ENCODE data around the gene SLCO3A1.

Gene SLCO3A1

GRCh38 chr15:92044203-92044909 lies 190.8 kb downstream of the SLCO3A1 start:
- DNase-seq (ENCODE audit: low spot score) = no peak
- in situ Hi-C loops (cut with MboI; ENCODE audit: low sequenced_read_pairs, unreplicated experiment) = no loop called here
- TF ChIP-seq, protein P1, sequence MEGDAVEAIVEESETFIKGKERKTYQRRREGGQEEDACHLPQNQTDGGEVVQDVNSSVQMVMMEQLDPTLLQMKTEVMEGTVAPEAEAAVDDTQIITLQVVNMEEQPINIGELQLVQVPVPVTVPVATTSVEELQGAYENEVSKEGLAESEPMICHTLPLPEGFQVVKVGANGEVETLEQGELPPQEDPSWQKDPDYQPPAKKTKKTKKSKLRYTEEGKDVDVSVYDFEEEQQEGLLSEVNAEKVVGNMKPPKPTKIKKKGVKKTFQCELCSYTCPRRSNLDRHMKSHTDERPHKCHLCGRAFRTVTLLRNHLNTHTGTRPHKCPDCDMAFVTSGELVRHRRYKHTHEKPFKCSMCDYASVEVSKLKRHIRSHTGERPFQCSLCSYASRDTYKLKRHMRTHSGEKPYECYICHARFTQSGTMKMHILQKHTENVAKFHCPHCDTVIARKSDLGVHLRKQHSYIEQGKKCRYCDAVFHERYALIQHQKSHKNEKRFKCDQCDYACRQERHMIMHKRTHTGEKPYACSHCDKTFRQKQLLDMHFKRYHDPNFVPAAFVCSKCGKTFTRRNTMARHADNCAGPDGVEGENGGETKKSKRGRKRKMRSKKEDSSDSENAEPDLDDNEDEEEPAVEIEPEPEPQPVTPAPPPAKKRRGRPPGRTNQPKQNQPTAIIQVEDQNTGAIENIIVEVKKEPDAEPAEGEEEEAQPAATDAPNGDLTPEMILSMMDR (IDR thresholded peaks at IDR 0.05; ENCODE audit: borderline replicate concordance, control extremely low read depth, extremely low read depth, insufficient read depth, missing control alignments) = no peak

- in situ Hi-C loops (cut with MboI; ENCODE audit: low sequenced_read_pairs, unreplicated experiment) = no loop called here
- no peak for DNase-seq (ENCODE audit: low spot score)
- TF ChIP-seq, protein P1 (IDR thresholded peaks at IDR 0.05; ENCODE audit: borderline replicate concordance, control extremely low read depth, extremely low read depth, insufficient read depth, missing control alignments) = no peak
These were observed 194.4 kb downstream of the SLCO3A1 start for GRCh38 chr15:92047900-92048299.

DNA sequence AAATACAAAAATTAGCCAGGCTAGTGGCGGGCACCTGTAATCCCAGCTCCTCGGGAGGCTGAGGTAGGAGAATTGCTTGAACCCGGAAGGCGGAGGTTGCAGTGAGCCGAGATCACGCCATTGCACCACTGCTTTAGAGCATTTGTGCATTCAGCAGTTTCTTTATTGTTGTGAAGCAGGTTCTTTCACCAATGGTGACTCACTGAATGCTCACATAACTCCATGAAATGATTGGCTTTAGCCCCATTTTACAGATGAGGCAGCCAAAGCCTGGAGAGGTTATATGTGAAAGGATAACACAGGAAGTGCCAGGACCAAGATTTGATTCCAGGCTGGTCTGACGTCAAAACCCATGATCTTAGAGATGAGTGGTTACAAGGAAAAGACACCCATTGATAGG lies 195.2 kb downstream of the SLCO3A1 start:
- TF ChIP-seq, protein P1 (IDR thresholded peaks at IDR 0.05; ENCODE audit: borderline replicate concordance, control extremely low read depth, extremely low read depth, insufficient read depth, missing control alignments) = no peak
- in situ Hi-C loops (cut with MboI; ENCODE audit: low sequenced_read_pairs, unreplicated experiment) = no loop called here
- DNase-seq (ENCODE audit: low spot score) = no peak

GRCh38 chr15:92049290-92049989 lies 195.9 kb downstream of the SLCO3A1 start:
- in situ Hi-C loops (cut with MboI; ENCODE audit: low sequenced_read_pairs, unreplicated experiment) = no loop called here
- no peak for DNase-seq (ENCODE audit: low spot score)
- TF ChIP-seq, protein P1 (IDR thresholded peaks at IDR 0.05; ENCODE audit: borderline replicate concordance, control extremely low read depth, extremely low read depth, insufficient read depth, missing control alignments) = no peak

DNA sequence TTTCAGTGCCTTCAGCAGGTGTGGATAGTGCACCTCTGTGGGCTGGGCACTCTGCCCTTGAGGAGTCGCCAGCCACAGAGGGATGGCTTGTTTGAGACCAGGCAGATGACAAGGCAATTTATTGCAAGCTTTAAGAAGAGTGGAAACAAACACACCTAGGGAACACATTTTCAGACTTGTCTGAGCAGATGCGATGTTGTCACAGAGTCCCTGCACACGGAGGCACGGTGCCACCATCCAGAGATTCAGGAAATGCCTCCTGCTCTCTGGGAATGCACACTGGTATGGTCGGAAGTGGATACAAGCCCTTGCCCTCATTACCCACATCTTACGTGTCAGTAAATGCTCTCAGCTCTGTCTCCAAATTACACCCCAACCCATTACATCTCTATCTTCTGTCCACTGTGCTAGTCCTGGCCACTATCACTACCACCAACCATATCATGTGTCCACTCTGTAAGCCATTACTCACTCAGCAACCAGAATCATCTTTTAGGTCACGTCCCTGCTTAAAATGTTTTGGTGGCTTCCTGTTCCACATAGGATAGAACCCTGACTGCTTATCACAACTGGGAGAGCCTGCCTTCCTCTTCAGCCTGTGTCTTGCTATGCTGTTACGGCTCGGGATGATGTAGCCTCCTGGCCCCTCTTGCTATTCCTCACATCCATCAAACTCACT lies 196.9 kb downstream of the SLCO3A1 start:
- no peak for DNase-seq (ENCODE audit: low spot score)
- TF ChIP-seq, protein P1 (IDR thresholded peaks at IDR 0.05; ENCODE audit: borderline replicate concordance, control extremely low read depth, extremely low read depth, insufficient read depth, missing control alignments) = no peak
- in situ Hi-C loops (cut with MboI; ENCODE audit: low sequenced_read_pairs, unreplicated experiment) = no loop called here

- DNase-seq (ENCODE audit: low spot score) = no peak
- TF ChIP-seq, protein P1 (IDR thresholded peaks at IDR 0.05; ENCODE audit: borderline replicate concordance, control extremely low read depth, extremely low read depth, insufficient read depth, missing control alignments) = no peak
- in situ Hi-C loops (cut with MboI; ENCODE audit: low sequenced_read_pairs, unreplicated experiment) = no loop called here
These were observed 198.2 kb downstream of the SLCO3A1 start for GRCh38 chr15:92051716-92052115.

Data from GM13976 (cell line).